Left lung (tissue), 10 donors: ENCODE measurements around the gene NXN. TPM values are rescaled to one million over a fixed set of nuclear protein-coding genes. Genes with fewer than 3 reads are reported as not detected.

Experiments
- ATAC-seq: fragments of 200-7000 bp; cut with Tn5 transposase; one replicate; pipeline ENCODE4 v1.9.1; 2020; ENCODE audit warnings: moderate library complexity
- DNase-seq, 4 donors: peaks; one replicate each; pipeline ENCODE4 v3.0.0-alpha.2; 2013 to 2020
- H3K27ac ChIP-seq, 2 donors: fragments of 200-600 bp; sonication (generic) in 1 of 2; one replicate each; pipeline versions ENCODE4 v1.5.0 to v1.8.0; 2020 to 2021
- H3K27me3 ChIP-seq, 2 donors: fragments of 200-600 bp; sonication (generic) in 1 of 2; one replicate each; pipeline versions ENCODE4 v1.5.0 to v1.8.0; 2020 to 2021
- H3K36me3 ChIP-seq, 2 donors: fragments of 200-600 bp; sonication (generic) in 1 of 2; one replicate each; pipeline versions ENCODE4 v1.5.0 to v1.8.0; 2020 to 2021
- H3K4me1 ChIP-seq, 2 donors: fragments of 200-600 bp; one replicate each; pipeline ENCODE4 v1.8.0; 2021
- H3K4me3 ChIP-seq, 2 donors: fragments of 200-600 bp; sonication (generic) in 1 of 2; one replicate each; pipeline versions ENCODE4 v1.5.0 to v1.8.0; 2020 to 2021; ENCODE audit warnings: mild to moderate bottlenecking in 1 of 2
- H3K9me3 ChIP-seq, 2 donors: fragments of 200-600 bp; sonication (generic) in 1 of 2; one replicate each; pipeline versions ENCODE4 v1.5.0 to v1.8.0; 2020 to 2021
- intact Hi-C, 2 donors: fragments of 100-400 bp; cut with DNase I; formaldehyde crosslinking; loops; one replicate each; pipeline versions ENCODE4 v1.11.2 to v1.14.2; 2022
- polyA plus RNA-seq, 6 donors: library from polyadenylated mRNA; unstranded; fragments of 120-200 nt; gene quantifications; one replicate each; pipeline ENCODE4 v1.2.1, GENCODE V29; 2013; ENCODE audit not compliant: insufficient read length in 6 of 6
- total RNA-seq, 2 donors: library from RNA; stranded (reverse); fragmentation: NEBNext Ultra II Directional; extraction: Animal tissue kit (Norgen Biotek cat#: 25700); gene quantifications; one replicate each; pipeline ENCODE4 v1.2.1, GENCODE V29; 2021
- TF ChIP-seq, protein P1 (sequence below), 2 donors: fragments of 200-600 bp; sonication (generic) in 1 of 2; IDR thresholded peaks; one replicate each; pipeline versions ENCODE4 v1.5.0 to v1.8.0; 2021; ENCODE audit warnings: antibody characterized with exemption in 2 of 2
- donor health status: DM: no; HTN: yes; CAD: no.
- donor health status: DM: no; HTN: no; CAD: no.

NXN gene
- total and polyA plus RNA-seq, 8 donors: 33.8 to 59.1 (median 55.1) TPM

DNA sequence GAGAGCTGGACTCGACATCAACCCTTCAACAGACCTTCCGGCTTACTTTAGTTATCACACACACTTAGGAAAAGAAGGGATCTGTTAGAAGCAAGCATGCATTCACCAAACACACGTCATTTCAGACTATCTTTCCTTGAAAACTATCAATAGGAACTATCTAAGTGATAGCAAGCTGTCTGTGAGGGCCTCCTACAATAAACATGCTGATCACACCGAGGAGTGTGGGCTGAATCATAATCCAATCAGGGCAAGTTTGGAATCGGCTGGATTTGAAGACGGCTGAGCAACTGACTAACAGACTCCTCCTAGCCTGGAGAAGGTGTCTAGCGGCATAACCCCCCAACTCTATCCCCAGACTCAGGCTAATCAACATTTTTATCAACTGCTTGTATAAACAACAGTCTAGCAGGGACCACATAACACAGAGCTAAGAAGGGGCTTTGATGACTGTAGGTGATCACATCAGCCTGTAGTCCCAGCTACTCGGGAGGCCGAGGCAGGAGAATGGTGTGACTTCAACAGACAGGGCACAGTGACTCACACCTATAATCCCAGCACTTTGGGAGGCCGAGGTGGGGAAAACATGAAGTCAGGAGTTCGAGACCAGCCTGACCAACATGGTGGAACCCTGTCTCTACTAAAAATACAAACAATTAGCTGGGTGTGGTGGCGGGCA is 14.1 kb downstream of the NXN start:
- DNase-seq: no peak
- TF ChIP-seq, protein P1, sequence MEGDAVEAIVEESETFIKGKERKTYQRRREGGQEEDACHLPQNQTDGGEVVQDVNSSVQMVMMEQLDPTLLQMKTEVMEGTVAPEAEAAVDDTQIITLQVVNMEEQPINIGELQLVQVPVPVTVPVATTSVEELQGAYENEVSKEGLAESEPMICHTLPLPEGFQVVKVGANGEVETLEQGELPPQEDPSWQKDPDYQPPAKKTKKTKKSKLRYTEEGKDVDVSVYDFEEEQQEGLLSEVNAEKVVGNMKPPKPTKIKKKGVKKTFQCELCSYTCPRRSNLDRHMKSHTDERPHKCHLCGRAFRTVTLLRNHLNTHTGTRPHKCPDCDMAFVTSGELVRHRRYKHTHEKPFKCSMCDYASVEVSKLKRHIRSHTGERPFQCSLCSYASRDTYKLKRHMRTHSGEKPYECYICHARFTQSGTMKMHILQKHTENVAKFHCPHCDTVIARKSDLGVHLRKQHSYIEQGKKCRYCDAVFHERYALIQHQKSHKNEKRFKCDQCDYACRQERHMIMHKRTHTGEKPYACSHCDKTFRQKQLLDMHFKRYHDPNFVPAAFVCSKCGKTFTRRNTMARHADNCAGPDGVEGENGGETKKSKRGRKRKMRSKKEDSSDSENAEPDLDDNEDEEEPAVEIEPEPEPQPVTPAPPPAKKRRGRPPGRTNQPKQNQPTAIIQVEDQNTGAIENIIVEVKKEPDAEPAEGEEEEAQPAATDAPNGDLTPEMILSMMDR (IDR thresholded peaks at IDR 0.05): no peak
- H3K36me3 ChIP-seq: no peaks in the 10 kb centered on the region
- no peak overlapping the region for H3K27ac ChIP-seq
- no peaks in the 10 kb centered on the region for H3K4me1 ChIP-seq
- intact Hi-C loops: no loop called here
- H3K4me3 ChIP-seq: no peak overlapping the region
- ATAC-seq: no peak
- no peaks in the 10 kb centered on the region for H3K9me3 ChIP-seq
- H3K27me3 ChIP-seq: peaks cover 0 to 9% of the 10 kb centered on the region in 2 donors

GRCh38 chr17:964876-965275 is 14.7 kb downstream of the NXN start:
- intact Hi-C loops: no loop called here
- no peak overlapping the region for H3K27ac ChIP-seq
- no peak for ATAC-seq
- no peaks in the 10 kb centered on the region for H3K9me3 ChIP-seq
- H3K36me3 ChIP-seq: no peaks in the 10 kb centered on the region
- DNase-seq: peak in 1 of 4 donors; percentile 48
- H3K4me3 ChIP-seq: no peak overlapping the region
- H3K27me3 ChIP-seq: peaks cover 0 to 5% of the 10 kb centered on the region in 2 donors
- TF ChIP-seq, protein P1 (IDR thresholded peaks at IDR 0.05): no peak
- no peaks in the 10 kb centered on the region for H3K4me1 ChIP-seq

DNA sequence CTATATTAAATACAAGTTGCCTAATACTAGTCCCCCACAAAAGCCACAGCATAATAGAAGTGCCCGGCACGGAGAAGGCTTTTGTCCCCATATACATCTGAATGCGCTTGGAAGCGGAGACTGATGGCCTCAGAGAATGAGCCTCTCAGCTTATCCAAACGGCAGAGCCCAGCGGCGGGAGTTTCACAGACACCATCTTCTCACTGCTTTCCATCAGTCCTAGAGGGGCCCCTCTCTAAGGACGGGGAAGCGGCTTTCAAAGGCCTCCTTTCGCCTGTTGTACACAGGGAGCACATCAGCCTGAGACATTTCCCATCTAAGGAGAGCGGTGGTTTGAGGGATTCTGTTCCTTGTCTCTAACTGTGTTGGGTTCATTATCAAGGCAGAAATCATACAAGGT is 16.9 kb downstream of the NXN start:
- DNase-seq (no peak), ATAC-seq (no peak)
- Histone ChIP-seq H3K9me3 (no peaks in the 10 kb centered on the region), H3K27ac (no peak overlapping the region), H3K4me1 (no peaks in the 10 kb centered on the region), H3K4me3 (no peak overlapping the region), H3K36me3 (no peaks in the 10 kb centered on the region), H3K27me3 (no peaks in the 10 kb centered on the region)
- intact Hi-C loops: no loop called here
- TF ChIP-seq, protein P1 (IDR thresholded peaks at IDR 0.05): no peak

- Histone ChIP-seq H3K27ac (no peak overlapping the region), H3K27me3 (no peaks in the 10 kb centered on the region), H3K36me3 (no peaks in the 10 kb centered on the region), H3K4me3 (no peak overlapping the region), H3K9me3 (no peaks in the 10 kb centered on the region), H3K4me1 (no peaks in the 10 kb centered on the region)
- TF ChIP-seq, protein P1 (IDR thresholded peaks at IDR 0.05): no peak
- intact Hi-C loops: no loop called here
- peak; percentile 18 for ATAC-seq
- no peak for DNase-seq
These were observed 17.4 kb downstream of the NXN start for GRCh38 chr17:962166-962565.

DNA sequence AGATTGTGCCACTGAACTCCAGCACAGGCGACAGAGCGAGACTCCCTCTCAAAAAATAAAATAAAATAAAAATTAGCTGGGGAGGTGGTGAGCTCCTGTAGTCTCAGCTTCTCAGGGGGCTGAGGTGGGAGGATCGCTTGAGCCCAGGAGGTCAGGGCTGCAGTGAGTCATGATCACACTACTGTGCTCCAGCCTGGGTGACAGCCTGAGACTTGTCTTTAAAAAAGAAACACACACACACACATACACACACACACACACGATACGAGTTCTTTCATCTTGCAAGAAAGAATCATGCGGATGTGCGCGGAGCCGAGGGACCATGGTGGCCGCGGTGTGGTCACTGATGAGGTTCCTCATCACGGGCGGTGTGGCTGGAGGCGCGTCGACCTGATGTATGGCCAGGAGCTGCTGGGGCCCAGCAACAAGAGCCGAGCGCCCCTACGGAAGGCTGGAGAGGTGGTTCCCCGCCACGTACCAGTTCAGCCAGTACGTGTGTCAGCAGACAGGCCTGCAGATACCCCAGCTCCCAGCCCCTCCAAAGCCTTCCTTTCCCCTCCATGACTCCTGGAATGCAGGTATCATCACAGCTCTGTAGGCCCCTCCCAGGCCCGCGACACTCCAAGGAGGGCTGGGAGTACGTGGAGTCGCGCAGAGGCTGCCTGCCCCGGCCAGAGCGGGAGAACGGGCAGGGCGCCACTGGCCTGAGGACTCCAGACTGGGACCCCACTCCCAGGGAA is 20.7 kb downstream of the NXN start:
- no peaks in the 10 kb centered on the region for H3K27me3 ChIP-seq
- H3K9me3 ChIP-seq: no peaks in the 10 kb centered on the region
- H3K4me3 ChIP-seq: no peak overlapping the region
- intact Hi-C loops: no loop called here
- TF ChIP-seq, protein P1 (IDR thresholded peaks at IDR 0.05): no peak
- H3K4me1 ChIP-seq: peaks cover 0 to 6% of the 10 kb centered on the region in 2 donors
- ATAC-seq (no peak), DNase-seq (no peak)
- no peaks in the 10 kb centered on the region for H3K36me3 ChIP-seq
- no peak overlapping the region for H3K27ac ChIP-seq
